H9 (cell line): ENCODE results near the gene TTC7B. TPM values are rescaled to one million over a fixed set of nuclear protein-coding genes. Genes with fewer than 3 reads are reported as not detected.

ENCODE experiments used
- DNase-seq: peaks from one replicate; pipeline ENCODE4 v3.0.0-alpha.2; 2017
- H2AFZ ChIP-seq: one replicate; pipeline ENCODE4 v1.6.1; 2013; ENCODE audit warnings: mild to moderate bottlenecking, low read length, control low read depth, moderate library complexity
- H2AK5ac ChIP-seq: 2 replicates; pipeline ENCODE4 v1.6.1; 2013; ENCODE audit warnings: low read length, control low read depth, mixed read lengths; ENCODE audit not compliant: insufficient read length
- H2BK120ac ChIP-seq: one replicate; pipeline ENCODE4 v1.6.1; 2013; ENCODE audit warnings: low read depth, mild to moderate bottlenecking, low read length, control low read depth, inconsistent platforms; ENCODE audit not compliant: poor library complexity, severe bottlenecking
- H2BK12ac ChIP-seq: 2 replicates; pipeline ENCODE4 v1.6.1; 2013; ENCODE audit warnings: low read length, control low read depth, mixed read lengths, low read depth; ENCODE audit not compliant: insufficient read length
- H2BK15ac ChIP-seq: 2 replicates; pipeline ENCODE4 v1.6.1; 2013; ENCODE audit warnings: low read depth, low read length, control low read depth
- H2BK20ac ChIP-seq: one replicate; pipeline ENCODE4 v1.6.1; 2013; ENCODE audit warnings: low read depth, mild to moderate bottlenecking, low read length, control low read depth, inconsistent platforms; ENCODE audit not compliant: poor library complexity, severe bottlenecking
- H2BK5ac ChIP-seq: 2 replicates; pipeline ENCODE4 v1.6.1; 2013; ENCODE audit warnings: low read length, control low read depth, mixed read lengths; ENCODE audit not compliant: insufficient read length
- H3K14ac ChIP-seq: 2 replicates; pipeline ENCODE4 v1.6.1; 2013; ENCODE audit warnings: low read length, control low read depth; ENCODE audit not compliant: insufficient read depth
- H3K18ac ChIP-seq: 2 replicates; pipeline ENCODE4 v1.6.1; 2013; ENCODE audit warnings: low read depth, mild to moderate bottlenecking, mixed read lengths, low read length, control low read depth; ENCODE audit not compliant: insufficient read length
- H3K23ac ChIP-seq: 2 replicates; pipeline ENCODE4 v1.6.1; 2013; ENCODE audit warnings: low read length, control low read depth, mixed read lengths, low read depth; ENCODE audit not compliant: insufficient read length
- H3K23me2 ChIP-seq: 2 replicates; pipeline ENCODE4 v1.6.1; 2013; ENCODE audit warnings: low read depth, mild to moderate bottlenecking, mixed read lengths, low read length, control low read depth; ENCODE audit not compliant: insufficient read length, poor library complexity, severe bottlenecking
- H3K27ac ChIP-seq: 2 replicates; pipeline ENCODE4 v1.5.1; 2013; ENCODE audit warnings: low read length, control low read depth, mixed read lengths, low read depth; ENCODE audit not compliant: insufficient read length
- H3K27me3 ChIP-seq: 2 replicates; pipeline ENCODE4 v1.6.1; 2013; ENCODE audit warnings: low read length, control low read depth, inconsistent platforms; ENCODE audit not compliant: insufficient read depth
- H3K4ac ChIP-seq: 2 replicates; pipeline ENCODE4 v1.6.1; 2013; ENCODE audit warnings: low read depth, mild to moderate bottlenecking, control low read depth, inconsistent platforms, low read length, moderate library complexity
- H3K4me1 ChIP-seq: 2 replicates; pipeline ENCODE4 v1.6.1; 2013; ENCODE audit warnings: low read length, control low read depth, inconsistent platforms; ENCODE audit not compliant: insufficient read depth
- H3K4me2 ChIP-seq: 2 replicates; pipeline ENCODE4 v1.6.1; 2013; ENCODE audit warnings: low read length, control low read depth, mixed read lengths; ENCODE audit not compliant: insufficient read length, insufficient read depth
- H3K56ac ChIP-seq: 2 replicates; pipeline ENCODE4 v1.6.1; 2013; ENCODE audit warnings: low read depth, mild to moderate bottlenecking, mixed read lengths, low read length, control low read depth; ENCODE audit not compliant: insufficient read length
- H3K79me1 ChIP-seq: 2 replicates; pipeline ENCODE4 v1.6.1; 2013; ENCODE audit warnings: low read depth, mild to moderate bottlenecking, moderate library complexity, low read length, control low read depth, inconsistent platforms; ENCODE audit not compliant: insufficient read depth, poor library complexity, severe bottlenecking
- H3K79me2 ChIP-seq: 2 replicates; pipeline ENCODE4 v1.6.1; 2013; ENCODE audit warnings: low read length, control low read depth, inconsistent platforms; ENCODE audit not compliant: insufficient read depth
- H3K9ac ChIP-seq: 2 replicates; pipeline ENCODE4 v1.6.1; 2013; ENCODE audit warnings: low read length, control low read depth, mixed read lengths; ENCODE audit not compliant: insufficient read length; ENCODE audit errors: extremely low read depth
- H3K9me3 ChIP-seq: one replicate; pipeline ENCODE4 v1.6.1; 2013; ENCODE audit warnings: low read depth, low read length, inconsistent platforms; ENCODE audit not compliant: control insufficient read depth
- H3T11ph ChIP-seq: one replicate; pipeline ENCODE4 v1.6.1; 2013; ENCODE audit warnings: mild to moderate bottlenecking, low read length, control low read depth, inconsistent platforms
- H4K20me1 ChIP-seq: one replicate; pipeline ENCODE4 v1.6.1; 2013; ENCODE audit not compliant: control insufficient read depth, insufficient read length, insufficient read depth
- H4K5ac ChIP-seq: 2 replicates; pipeline ENCODE4 v1.6.1; 2013; ENCODE audit warnings: low read depth, mild to moderate bottlenecking, mixed read lengths, low read length, control low read depth; ENCODE audit not compliant: insufficient read length
- H4K8ac ChIP-seq: replicated peaks from 2 replicates; pipeline ENCODE4 v1.6.1; 2013; ENCODE audit warnings: low read length, control low read depth, mixed read lengths, low read depth; ENCODE audit not compliant: insufficient read length
- H4K91ac ChIP-seq: 2 replicates; pipeline ENCODE4 v1.6.1; 2013; ENCODE audit warnings: low read depth, mild to moderate bottlenecking, moderate library complexity, mixed read lengths, low read length, control low read depth; ENCODE audit not compliant: insufficient read length
- H3K27ac Mint-ChIP-seq, 3 experiments: 2 replicates in 2 of 3; 3 replicates in 1 of 3; pipeline ENCODE4 v1.8.0; 2020 to 2021; ENCODE audit warnings: mixed read lengths in 3 of 3, mild to moderate bottlenecking in 1 of 3, moderate library complexity in 1 of 3
- H3K27me3 Mint-ChIP-seq: 2 replicates; pipeline ENCODE4 v1.8.0; 2021; ENCODE audit warnings: low read depth, mild to moderate bottlenecking, moderate library complexity, mixed read lengths
- H3K36me3 Mint-ChIP-seq, 3 experiments: 2 replicates in 2 of 3; 3 replicates in 1 of 3; pipeline ENCODE4 v1.8.0; 2020 to 2021; ENCODE audit warnings: low read depth in 3 of 3, mixed read lengths in 3 of 3; ENCODE audit not compliant: insufficient read depth in 1 of 3
- H3K4me1 Mint-ChIP-seq, 2 experiments: 2 replicates each; pipeline ENCODE4 v1.8.0; 2020; ENCODE audit warnings: mixed read lengths in 2 of 2
- H3K4me3 Mint-ChIP-seq, 2 experiments: 2 replicates in 1 of 2; 3 replicates in 1 of 2; pipeline ENCODE4 v1.8.0; 2020 to 2021; ENCODE audit warnings: mild to moderate bottlenecking in 2 of 2, mixed read lengths in 2 of 2, moderate library complexity in 1 of 2
- H3K9me3 Mint-ChIP-seq, 2 experiments: 2 replicates in 1 of 2; 3 replicates in 1 of 2; pipeline ENCODE4 v1.8.0; 2020; ENCODE audit warnings: mild to moderate bottlenecking in 2 of 2, mixed read lengths in 2 of 2, moderate library complexity in 1 of 2
- CTCF ChIP-seq: fragments of 200-600 bp; sonication (generic); conservative IDR thresholded peaks from 3 replicates; pipeline ENCODE4 v1.8.0; 2021; ENCODE audit warnings: antibody characterized with exemption, mild to moderate bottlenecking
- WGBS: extraction: QIAGEN DNeasy Blood & Tissue Kit; methylation state at CpG from one replicate; pipeline ENCODE4 v1.1.7; 2013; ENCODE audit warnings: missing lambda C conversion rate, low lambda C conversion rate, mixed read lengths; ENCODE audit not compliant: insufficient read length; ENCODE audit errors: extremely low coverage; 5-methylcytosine and 5-hydroxymethylcytosine counted together
- total RNA-seq: library from RNA; stranded (reverse); gene quantifications from 2 replicates; pipeline ENCODE4 v1.2.1, GENCODE V29; 2021

The TTC7B gene
- total RNA-seq, 1 experiment from 2014 or later, result 33.7 TPM

- H3T11ph ChIP-seq, result no peak overlapping the region
- H3K56ac ChIP-seq, result no peak overlapping the region
- no peak overlapping the region for H4K8ac ChIP-seq
- no peaks in the 10 kb centered on the region for H3K27me3 Mint-ChIP-seq
- H3K4me3 Mint-ChIP-seq, result no peak overlapping the region
- H3K14ac ChIP-seq, result no peak overlapping the region
- no peaks in the 10 kb centered on the region for H4K20me1 ChIP-seq
- H3K27ac ChIP-seq, result no peak overlapping the region
- no peak overlapping the region for H3K9ac ChIP-seq
- H3K4me1 Mint-ChIP-seq, result peaks cover 5 to 10% of the 10 kb centered on the region in 2 experiments
- no peak overlapping the region for H4K5ac ChIP-seq
- no peaks in the 10 kb centered on the region for H3K79me1 ChIP-seq
- H3K4ac ChIP-seq, result no peak overlapping the region
- H3K79me2 ChIP-seq, result no peaks in the 10 kb centered on the region
- H3K4me2 ChIP-seq, result no peak overlapping the region
- H3K36me3 Mint-ChIP-seq, result peaks cover 0 to 5% (median 3%) of the 10 kb centered on the region in 3 experiments; a peak in 2 of 7 replicates
- no peaks in the 10 kb centered on the region for H3K27me3 ChIP-seq
- no peak overlapping the region for H3K18ac ChIP-seq
- no peak overlapping the region for H2BK12ac ChIP-seq
- H4K91ac ChIP-seq, result no peak overlapping the region
- DNase-seq, result no peak
- no peaks in the 10 kb centered on the region for H3K4me1 ChIP-seq
- no peaks in the 10 kb centered on the region for H3K23me2 ChIP-seq
- no peak overlapping the region for H2BK20ac ChIP-seq
- no CpG with 5 or more reads among the region's 1 CpG for WGBS
- H2AK5ac ChIP-seq, result no peak overlapping the region
- H2AFZ ChIP-seq, result no peak overlapping the region
- no peaks in the 10 kb centered on the region for H3K9me3 Mint-ChIP-seq
- H2BK120ac ChIP-seq, result no peak overlapping the region
- no peak for TF ChIP-seq CTCF
- H3K27ac Mint-ChIP-seq, result no peak overlapping the region
- no peak overlapping the region for H2BK5ac ChIP-seq
- no peak overlapping the region for H3K23ac ChIP-seq
- no peaks in the 10 kb centered on the region for H3K9me3 ChIP-seq
- H2BK15ac ChIP-seq, result no peak overlapping the region
Observed at GRCh38 chr14:90692826-90693225, 123.4 kb downstream of the TTC7B start.
